K562 (cell line): Measurements from ENCODE around the gene SLC35G6. TPM values are rescaled to one million over a fixed set of nuclear protein-coding genes. Genes with fewer than 3 reads are reported as not detected.

Source experiments
- HMG20A ChIP-seq: fragments of 450-650 bp; formaldehyde crosslinking; conservative IDR thresholded peaks from 2 replicates; pipeline ENCODE4 v1.4.0; 2020; ENCODE audit warnings: mild to moderate bottlenecking, mixed read lengths
- TGIF2 ChIP-seq: sonication (generic); formaldehyde crosslinking; IDR thresholded peaks from 2 replicates; pipeline ENCODE4 v1.8.1; 2022; ENCODE audit warnings: mild to moderate bottlenecking, missing genetic modification reagents, moderate library complexity
- ZNF586 ChIP-seq: fragments of 450-650 bp; formaldehyde crosslinking; conservative IDR thresholded peaks from 2 replicates; pipeline ENCODE4 v1.4.0; 2020; ENCODE audit warnings: mild to moderate bottlenecking, moderate library complexity
- polyA plus RNA-seq, 8 experiments: library from polyadenylated mRNA; depleted of rRNA in 4 of 8; stranded (reverse) in 5 of 8; unstranded in 3 of 8; fragments of >200 nt; fragmentation: Nextera tagmentation in 2 of 8; fragmentation: Illumina TruSeq in 1 of 8; extraction: Ambion mirVana in 2 of 8; extraction: Trizol in 1 of 8; gene quantifications; 2 replicates each; pipeline versions ENCODE4 v1.2.1 to v1.2.3, GENCODE V29; 2011 to 2014; ENCODE audit warnings: inconsistent platforms in 1 of 8, missing spikeins in 1 of 8
- total RNA-seq, 7 experiments: library from RNA; depleted of rRNA in 6 of 7; stranded (reverse); fragments of >200 nt in 6 of 7; fragmentation: Illumina TruSeq in 2 of 7; extraction: Trizol in 2 of 7; gene quantifications; 2 replicates each; pipeline versions ENCODE4 v1.2.1 to v1.2.3, GENCODE V29; 2011 to 2021; ENCODE audit warnings: low replicate concordance in 1 of 7
- TF ChIP-seq, protein P1 (sequence below), 2 experiments: fragments of 450-650 bp; IDR thresholded peaks; 2 replicates each; pipeline ENCODE4 v1.6.1; 2018; ENCODE audit warnings: mild to moderate bottlenecking in 2 of 2, low read depth in 1 of 2; ENCODE audit not compliant: partially characterized antibody in 2 of 2
- TF ChIP-seq, protein P2 (sequence below): fragments of 250-450 bp; sonication (Bioruptor Pico); IDR thresholded peaks from 2 replicates; pipeline ENCODE4 v1.4.0; 2020; ENCODE audit warnings: mild to moderate bottlenecking, moderate library complexity, borderline replicate concordance
- TF ChIP-seq, protein P3 (sequence below): fragments of 250-450 bp; sonication (Bioruptor Pico); IDR thresholded peaks from 2 replicates; pipeline ENCODE4 v1.9.0; 2021; ENCODE audit warnings: mild to moderate bottlenecking, inconsistent platforms
- TF ChIP-seq, protein P4 (sequence below): fragments of 250-450 bp; sonication (Bioruptor Pico); IDR thresholded peaks from 2 replicates; pipeline ENCODE4 v1.5.0; 2021; ENCODE audit warnings: mild to moderate bottlenecking, borderline replicate concordance

Gene SLC35G6
- total and polyA plus RNA-seq, 9 of the 15 experiments (the other 6 are each of a cell fraction or from before 2014, with no cell fraction given), result not detected

DNA sequence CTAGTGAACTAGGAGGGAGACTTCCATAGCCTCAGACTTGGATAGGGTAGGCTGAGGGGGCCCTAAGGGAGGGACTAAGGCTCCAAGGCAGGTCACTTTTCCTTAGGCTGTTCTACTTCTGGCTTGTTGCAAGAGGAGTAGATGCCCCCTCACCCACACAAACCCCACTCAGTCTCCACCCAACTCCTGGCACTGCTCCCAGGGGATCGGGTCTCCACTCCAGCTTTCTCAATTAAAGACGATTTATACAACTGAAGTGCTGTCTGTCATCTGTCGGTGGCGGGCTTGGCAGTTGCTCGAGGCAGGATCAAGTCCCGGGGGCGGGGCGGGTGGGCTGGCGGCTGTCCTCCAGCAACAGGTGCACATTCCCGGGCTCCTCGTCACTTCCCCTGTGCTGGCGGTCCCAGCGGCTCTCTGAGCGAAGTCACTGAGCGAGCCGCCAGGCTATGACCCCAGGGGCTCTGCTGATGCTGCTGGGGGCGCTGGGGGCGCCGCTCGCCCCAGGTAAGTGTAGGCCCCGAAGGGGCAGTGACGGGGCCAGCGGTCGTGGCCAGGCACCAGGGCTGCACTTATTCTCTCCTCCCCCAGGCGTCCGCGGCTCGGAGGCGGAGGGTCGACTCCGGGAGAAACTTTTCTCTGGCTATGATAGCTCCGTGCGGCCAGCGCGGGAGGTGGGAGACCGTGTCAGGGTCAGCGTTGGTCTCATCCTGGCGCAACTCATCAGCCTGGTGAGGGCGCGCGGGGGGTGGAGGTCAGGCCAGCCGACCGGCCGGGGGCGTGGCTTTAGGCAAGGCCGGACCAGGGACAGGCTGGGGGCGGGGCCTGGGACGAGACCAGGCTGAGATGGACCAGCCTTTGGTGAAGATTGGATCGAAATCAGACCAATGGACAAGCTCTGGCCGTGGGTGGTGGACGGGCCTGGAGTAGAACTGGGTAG is 36.3 kb upstream of the SLC35G6 start, which contains the start of gene CHRNB1 (continued):
- TF ChIP-seq, protein P1, sequence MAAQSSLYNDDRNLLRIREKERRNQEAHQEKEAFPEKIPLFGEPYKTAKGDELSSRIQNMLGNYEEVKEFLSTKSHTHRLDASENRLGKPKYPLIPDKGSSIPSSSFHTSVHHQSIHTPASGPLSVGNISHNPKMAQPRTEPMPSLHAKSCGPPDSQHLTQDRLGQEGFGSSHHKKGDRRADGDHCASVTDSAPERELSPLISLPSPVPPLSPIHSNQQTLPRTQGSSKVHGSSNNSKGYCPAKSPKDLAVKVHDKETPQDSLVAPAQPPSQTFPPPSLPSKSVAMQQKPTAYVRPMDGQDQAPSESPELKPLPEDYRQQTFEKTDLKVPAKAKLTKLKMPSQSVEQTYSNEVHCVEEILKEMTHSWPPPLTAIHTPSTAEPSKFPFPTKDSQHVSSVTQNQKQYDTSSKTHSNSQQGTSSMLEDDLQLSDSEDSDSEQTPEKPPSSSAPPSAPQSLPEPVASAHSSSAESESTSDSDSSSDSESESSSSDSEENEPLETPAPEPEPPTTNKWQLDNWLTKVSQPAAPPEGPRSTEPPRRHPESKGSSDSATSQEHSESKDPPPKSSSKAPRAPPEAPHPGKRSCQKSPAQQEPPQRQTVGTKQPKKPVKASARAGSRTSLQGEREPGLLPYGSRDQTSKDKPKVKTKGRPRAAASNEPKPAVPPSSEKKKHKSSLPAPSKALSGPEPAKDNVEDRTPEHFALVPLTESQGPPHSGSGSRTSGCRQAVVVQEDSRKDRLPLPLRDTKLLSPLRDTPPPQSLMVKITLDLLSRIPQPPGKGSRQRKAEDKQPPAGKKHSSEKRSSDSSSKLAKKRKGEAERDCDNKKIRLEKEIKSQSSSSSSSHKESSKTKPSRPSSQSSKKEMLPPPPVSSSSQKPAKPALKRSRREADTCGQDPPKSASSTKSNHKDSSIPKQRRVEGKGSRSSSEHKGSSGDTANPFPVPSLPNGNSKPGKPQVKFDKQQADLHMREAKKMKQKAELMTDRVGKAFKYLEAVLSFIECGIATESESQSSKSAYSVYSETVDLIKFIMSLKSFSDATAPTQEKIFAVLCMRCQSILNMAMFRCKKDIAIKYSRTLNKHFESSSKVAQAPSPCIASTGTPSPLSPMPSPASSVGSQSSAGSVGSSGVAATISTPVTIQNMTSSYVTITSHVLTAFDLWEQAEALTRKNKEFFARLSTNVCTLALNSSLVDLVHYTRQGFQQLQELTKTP (IDR thresholded peaks at IDR 0.05; ENCODE audit: low read depth in 1 of 2, partially characterized antibody in 2 of 2), result no peak
- TF ChIP-seq ZNF586, result no peak
- TF ChIP-seq, protein P2, sequence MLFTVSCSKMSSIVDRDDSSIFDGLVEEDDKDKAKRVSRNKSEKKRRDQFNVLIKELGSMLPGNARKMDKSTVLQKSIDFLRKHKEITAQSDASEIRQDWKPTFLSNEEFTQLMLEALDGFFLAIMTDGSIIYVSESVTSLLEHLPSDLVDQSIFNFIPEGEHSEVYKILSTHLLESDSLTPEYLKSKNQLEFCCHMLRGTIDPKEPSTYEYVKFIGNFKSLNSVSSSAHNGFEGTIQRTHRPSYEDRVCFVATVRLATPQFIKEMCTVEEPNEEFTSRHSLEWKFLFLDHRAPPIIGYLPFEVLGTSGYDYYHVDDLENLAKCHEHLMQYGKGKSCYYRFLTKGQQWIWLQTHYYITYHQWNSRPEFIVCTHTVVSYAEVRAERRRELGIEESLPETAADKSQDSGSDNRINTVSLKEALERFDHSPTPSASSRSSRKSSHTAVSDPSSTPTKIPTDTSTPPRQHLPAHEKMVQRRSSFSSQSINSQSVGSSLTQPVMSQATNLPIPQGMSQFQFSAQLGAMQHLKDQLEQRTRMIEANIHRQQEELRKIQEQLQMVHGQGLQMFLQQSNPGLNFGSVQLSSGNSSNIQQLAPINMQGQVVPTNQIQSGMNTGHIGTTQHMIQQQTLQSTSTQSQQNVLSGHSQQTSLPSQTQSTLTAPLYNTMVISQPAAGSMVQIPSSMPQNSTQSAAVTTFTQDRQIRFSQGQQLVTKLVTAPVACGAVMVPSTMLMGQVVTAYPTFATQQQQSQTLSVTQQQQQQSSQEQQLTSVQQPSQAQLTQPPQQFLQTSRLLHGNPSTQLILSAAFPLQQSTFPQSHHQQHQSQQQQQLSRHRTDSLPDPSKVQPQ (CRISPR knock-in tag), result no peak
- TF ChIP-seq, protein P3, sequence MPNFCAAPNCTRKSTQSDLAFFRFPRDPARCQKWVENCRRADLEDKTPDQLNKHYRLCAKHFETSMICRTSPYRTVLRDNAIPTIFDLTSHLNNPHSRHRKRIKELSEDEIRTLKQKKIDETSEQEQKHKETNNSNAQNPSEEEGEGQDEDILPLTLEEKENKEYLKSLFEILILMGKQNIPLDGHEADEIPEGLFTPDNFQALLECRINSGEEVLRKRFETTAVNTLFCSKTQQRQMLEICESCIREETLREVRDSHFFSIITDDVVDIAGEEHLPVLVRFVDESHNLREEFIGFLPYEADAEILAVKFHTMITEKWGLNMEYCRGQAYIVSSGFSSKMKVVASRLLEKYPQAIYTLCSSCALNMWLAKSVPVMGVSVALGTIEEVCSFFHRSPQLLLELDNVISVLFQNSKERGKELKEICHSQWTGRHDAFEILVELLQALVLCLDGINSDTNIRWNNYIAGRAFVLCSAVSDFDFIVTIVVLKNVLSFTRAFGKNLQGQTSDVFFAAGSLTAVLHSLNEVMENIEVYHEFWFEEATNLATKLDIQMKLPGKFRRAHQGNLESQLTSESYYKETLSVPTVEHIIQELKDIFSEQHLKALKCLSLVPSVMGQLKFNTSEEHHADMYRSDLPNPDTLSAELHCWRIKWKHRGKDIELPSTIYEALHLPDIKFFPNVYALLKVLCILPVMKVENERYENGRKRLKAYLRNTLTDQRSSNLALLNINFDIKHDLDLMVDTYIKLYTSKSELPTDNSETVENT (CRISPR knock-in tag), result no peak
- TF ChIP-seq, protein P4, sequence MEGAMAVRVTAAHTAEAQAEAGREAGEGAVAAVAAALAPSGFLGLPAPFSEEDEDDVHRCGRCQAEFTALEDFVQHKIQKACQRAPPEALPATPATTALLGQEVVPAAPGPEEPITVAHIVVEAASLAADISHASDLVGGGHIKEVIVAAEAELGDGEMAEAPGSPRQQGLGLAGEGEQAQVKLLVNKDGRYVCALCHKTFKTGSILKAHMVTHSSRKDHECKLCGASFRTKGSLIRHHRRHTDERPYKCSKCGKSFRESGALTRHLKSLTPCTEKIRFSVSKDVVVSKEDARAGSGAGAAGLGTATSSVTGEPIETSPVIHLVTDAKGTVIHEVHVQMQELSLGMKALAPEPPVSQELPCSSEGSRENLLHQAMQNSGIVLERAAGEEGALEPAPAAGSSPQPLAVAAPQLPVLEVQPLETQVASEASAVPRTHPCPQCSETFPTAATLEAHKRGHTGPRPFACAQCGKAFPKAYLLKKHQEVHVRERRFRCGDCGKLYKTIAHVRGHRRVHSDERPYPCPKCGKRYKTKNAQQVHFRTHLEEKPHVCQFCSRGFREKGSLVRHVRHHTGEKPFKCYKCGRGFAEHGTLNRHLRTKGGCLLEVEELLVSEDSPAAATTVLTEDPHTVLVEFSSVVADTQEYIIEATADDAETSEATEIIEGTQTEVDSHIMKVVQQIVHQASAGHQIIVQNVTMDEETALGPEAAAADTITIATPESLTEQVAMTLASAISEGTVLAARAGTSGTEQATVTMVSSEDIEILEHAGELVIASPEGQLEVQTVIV (CRISPR knock-in tag), result no peak
- TF ChIP-seq TGIF2, result no peak
- TF ChIP-seq HMG20A (CRISPR knock-in tag), result no peak
